Stimulated activated CD4-positive, alpha-beta T cell treated with anti-CD3 and anti-CD28 coated beads, TNF-alpha, amount 100 ng/mL, for 24 hours (primary cell): Measurements from ENCODE around the gene KCNJ1.

Experiments
- DNase-seq, 3 experiments: peaks; one replicate each; pipeline ENCODE4 v3.0.0-alpha.2; 2020; ENCODE audit warnings: low read depth in 3 of 3

The KCNJ1 gene

DNA sequence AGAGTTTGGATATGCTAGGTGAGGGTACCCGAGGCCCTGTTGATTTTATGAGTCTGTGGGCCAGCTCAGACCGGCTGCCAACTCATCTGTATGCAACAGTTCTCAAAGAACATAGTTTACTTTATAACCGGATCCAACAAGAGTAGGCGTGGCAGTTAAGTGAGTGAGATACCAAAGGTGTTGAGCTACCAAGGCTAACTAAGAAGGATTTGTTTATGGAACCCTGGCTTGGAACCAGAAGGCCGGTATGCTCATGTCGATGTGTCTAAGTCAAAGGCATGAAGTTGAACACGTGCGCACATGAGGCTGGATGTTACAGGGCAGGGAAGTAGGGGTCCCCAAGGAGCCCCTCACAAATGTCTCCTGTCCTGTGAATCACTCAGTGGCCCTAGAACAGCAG, at the start of gene KCNJ1:
TSS of gene KCNJ1 (minus strand) at position 20 of the 400 bp plus-strand sequence. CDS start 27,053 bp downstream, outside the sequence.
- DNase-seq = no peak

DNA sequence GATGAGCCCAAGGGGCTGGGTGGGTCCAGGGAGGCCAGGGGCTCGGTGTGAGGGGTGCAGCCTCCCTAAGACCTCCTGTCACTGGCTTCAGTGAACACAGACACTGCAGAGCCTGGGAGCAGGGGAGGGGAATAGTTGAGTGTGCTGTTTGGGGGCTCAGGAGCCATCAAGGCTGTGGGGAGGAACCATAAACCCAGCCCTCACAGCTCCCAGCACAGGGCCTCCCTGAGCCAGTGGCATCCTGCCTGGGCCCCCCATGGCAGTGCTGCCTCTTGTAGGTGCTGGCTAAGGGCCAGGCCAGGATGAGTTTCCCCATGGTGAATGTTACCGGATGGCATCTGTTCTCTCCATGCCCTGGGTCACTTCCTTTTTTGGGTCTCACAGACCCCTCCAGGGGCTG, 49.6 kb upstream of the KCNJ1 start:
- DNase-seq = no peak

DNA sequence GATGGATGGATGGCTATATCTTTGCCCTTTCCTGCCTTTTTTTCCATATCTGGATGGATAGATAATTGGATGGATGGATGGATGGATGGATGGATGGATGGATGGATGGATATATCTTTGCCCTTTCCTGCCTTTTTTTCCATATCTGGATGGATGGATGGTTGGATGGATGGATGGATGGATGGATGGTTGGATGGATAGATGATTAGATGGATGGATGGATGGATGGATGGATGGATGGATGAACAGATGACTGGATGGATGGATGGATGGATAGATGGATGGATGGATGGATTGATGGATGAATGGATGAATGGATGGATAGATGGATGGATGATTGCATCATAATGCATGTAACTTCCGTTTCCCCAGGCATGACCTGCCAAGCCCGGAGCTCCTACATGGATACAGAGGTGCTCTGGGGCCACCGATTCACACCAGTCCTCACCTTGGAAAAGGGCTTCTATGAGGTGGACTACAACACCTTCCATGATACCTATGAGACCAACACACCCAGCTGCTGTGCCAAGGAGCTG, 49.0 kb upstream of the KCNJ1 start:
- no peak for DNase-seq

DNA sequence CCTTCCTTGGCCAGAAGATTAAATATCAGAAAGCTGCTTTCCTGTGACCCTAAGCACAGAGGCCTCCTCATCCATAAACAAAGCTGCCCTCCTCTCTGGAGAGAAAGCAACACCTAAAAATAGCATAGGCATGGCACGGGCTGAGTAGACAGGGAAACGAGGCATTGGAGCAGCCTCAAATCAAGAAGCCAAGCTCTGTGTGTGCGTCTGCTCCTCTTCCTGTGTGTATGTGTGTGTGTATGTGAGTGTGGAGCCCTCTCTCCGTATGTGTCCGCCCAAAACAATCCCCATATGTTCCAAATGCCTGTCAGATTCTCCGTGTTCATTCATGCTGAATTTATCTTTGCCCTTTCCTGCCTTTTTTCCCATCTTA, 48.0 kb upstream of the KCNJ1 start:
- no peak for DNase-seq

DNA sequence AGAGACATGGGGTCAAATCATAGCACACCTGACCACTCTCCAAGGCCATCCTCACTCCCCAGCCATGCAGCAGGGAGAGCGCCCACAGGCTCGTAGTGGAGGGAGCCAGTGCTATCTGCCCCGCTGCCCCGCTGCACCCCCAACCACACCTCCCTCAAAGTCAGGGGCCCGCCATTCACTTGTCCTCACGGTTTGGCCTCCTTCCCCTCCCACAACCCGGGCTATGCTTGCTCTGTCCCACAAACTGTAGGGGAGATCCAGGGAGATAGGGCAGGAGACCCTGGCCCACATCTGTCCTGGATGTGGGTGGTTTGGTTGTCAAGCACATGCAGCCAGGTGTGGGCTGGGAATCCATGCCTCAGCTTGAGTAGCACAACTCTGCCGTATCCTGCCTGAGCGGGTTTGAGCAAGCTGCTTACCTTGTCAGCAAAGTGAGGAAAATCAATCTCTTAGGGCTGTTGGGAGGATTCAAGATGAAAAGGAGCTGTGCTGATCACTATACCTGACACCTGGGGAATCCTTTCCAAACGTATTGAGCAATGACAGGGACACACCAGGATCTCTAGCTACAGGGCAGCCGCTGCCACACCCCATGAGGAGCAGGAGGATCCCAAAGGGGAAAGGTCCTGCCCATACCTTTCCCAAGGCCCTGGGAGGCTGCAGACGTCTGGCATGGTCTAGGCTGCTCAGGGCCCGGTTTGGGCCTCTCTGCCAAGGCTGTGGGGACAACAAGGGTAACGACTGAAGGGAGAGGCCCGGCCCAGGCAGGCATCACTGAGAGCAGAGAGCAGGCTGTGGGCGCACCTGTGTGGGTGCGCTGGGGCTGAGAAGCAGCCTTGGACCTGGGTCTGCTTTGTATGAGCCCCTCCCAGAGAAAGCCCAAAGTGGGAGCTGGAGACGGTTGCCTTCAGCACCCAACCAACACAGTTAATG, 47.4 kb upstream of the KCNJ1 start:
- DNase-seq = no peak

DNA sequence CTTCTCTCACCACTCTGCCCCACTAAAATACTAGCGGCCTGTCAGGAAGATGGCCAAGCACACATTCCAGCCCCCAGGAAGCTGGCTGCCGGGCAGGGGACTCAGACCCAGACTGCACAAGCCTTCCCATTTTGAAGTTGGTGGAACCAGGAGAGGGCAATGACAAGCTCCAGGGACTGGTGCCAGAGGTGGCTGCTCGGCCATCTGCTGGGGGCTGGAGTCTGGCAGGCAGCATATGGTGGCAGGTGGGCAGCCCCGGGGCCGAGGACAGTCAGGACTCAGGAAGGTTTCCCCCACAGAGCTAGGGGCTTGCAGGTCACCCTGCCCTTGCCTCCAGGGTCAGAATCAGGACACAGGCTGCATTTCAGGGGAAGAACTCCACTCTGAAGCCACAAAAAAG, 46.7 kb upstream of the KCNJ1 start:
- no peak for DNase-seq

DNA sequence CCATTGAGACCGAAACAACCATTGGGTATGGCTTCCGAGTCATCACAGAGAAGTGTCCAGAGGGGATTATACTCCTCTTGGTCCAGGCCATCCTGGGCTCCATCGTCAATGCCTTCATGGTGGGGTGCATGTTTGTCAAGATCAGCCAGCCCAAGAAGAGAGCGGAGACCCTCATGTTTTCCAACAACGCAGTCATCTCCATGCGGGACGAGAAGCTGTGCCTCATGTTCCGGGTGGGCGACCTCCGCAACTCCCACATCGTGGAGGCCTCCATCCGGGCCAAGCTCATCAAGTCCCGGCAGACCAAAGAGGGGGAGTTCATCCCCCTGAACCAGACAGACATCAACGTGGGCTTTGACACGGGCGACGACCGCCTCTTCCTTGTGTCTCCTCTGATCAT, 44.6 kb upstream of the KCNJ1 start:
- no peak for DNase-seq

DNA sequence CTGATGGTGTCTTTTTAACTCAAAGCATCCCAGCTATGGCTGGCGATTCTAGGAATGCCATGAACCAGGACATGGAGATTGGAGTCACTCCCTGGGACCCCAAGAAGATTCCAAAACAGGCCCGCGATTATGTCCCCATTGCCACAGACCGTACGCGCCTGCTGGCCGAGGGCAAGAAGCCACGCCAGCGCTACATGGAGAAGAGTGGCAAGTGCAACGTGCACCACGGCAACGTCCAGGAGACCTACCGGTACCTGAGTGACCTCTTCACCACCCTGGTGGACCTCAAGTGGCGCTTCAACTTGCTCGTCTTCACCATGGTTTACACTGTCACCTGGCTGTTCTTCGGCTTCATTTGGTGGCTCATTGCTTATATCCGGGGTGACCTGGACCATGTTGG, 44.1 kb upstream of the KCNJ1 start:
- no peak for DNase-seq

DNA sequence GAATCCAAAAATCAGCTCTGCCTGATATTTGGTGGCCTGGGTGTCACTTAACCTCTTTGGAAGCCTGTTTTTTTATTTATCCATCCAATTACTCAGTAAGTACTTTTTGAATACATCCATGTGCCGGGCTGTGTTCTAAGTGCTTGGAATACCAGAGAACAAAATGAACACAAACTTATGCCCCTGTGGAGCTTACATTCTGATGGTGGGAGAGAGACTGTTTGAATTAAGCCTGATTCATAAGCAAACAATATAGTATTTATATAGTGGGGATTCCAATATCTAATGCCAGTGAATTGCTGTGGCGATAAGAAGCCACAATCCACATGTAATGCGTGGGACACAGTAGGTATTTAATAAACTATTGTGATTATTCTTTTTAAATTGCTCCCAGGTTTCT, 43.5 kb upstream of the KCNJ1 start:
- DNase-seq = no peak

DNA sequence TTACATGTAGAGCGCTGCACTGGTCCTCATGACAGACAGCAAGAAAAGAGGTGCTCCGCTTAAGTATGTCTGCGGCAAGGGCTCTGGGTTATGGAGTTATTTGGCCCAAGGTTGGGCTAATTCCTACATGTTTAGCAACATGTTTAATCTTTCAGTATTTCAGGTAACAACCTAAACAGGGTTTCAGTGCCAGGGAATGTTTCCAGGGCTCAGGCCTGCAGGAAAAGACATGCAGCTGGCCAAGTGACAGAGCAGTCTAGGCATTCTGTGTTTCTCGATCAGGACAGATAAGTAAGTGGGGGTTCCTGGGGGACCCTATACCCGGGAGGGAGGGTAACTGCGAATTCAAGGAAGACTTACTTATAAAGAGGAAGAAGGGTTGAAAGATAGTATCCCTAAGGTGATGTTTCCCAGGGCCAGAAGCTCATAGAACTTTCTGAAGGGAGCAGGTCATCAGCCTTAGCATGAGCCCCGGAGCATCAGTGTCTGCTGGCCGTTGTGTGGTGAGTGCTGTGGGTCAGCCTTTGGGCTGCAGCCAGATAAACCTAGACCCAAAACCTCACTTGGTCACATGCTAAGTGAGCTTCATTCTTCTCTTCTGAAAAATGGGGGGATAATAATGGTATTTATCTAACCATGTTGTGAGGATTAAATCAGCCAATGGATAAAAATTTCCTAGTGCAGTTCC, 42.5 kb upstream of the KCNJ1 start:
- DNase-seq = no peak

DNA sequence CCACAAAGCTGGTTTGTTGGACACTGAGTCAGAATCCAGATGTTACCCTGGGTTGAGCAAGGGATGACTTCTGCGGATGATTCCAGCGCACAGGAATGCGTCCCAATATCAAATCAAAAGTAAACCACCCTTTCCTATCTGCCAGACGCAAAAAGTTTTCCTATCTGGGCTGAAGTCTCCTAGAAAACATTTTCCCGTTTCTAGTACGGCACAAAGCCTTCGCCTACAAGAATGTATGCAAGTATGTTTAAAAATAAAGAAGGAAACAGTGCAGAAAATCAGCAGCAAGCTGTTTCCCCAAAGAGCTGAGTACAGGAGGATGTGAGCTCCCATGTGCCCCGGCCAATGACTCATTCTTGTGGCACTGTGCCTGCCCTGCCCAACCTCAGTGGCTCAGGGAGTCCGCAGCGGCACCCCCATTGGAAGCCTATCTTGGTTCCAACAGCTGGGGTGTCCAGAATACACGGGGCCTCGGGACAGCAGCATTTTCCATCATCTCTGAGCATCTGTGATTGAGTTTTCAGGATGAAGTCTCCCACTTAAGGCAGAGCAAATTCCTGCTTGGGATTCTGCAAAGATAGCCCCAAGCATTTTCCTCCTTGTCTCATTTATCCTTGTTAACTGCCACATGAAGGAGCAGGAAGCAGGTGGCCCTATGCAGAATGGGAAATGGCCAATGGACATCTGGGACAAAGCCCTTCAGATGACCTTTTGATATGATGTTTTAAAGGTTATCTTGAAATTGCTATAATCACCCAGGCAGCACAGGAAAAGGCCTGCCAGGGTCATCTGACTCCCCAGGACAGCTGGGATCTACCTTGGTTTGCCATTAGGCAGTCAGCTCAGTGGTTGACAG, 41.5 kb upstream of the KCNJ1 start:
- DNase-seq = no peak

DNA sequence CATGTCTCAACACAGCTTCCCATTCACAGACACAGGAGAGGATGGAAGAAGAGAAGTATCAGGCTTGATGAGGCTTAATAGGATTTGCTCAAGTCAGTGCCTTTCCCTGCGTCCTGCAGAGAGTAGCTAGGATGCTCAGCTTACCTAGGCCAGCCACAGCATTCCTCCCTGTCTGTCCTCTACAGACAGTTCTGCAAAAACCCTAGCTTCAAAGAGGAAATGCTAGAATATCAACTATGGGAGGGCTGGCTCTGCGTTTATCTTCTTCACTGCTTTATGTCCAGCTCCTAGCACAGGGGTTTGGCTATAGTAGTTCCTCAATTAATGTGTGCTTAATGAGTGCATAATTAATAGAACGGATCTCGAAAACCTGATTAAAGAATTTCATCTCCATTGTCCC, 40.5 kb upstream of the KCNJ1 start:
- DNase-seq = no peak

DNA sequence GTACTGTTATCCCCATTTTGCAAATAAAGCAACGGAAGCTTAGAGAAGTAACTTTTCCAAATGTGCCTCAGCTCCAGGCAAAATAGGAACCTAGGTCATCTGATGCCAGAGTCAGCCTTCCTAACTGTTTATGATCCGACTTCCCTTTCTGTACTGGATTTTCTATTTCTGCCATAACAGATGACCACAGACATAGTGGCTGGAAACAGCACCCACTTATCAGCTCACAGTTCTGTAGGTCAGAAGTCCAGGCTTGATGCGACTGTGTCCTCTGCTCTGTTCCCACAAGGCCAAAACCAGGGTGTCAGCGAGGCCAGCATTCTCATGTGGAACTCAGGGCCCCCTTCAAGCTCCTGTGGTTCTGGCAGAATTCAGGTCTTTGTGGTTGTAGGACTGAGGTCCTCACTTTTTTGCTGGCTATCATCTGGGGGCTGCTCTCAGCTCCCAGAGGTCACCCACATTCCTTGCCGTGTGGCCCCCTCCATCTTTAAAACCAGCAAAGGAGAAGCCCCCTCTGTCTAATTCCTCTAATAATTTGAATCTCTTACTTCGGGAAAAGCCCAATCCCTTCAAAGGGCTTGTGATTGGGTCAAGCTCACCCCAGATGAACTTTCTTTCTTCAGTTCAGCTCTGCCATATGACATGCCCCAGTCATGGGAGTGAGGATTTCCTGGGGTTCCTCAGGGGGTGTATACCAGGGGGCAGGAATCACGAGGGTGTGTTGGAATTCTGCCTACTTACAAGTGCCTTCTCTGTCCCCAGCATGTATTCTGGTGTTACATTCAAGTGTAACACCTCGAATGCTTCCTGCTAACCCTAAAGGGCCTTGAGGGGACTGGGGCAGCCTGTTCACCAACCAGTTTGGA, 39.3 kb upstream of the KCNJ1 start:
- no peak for DNase-seq

DNA sequence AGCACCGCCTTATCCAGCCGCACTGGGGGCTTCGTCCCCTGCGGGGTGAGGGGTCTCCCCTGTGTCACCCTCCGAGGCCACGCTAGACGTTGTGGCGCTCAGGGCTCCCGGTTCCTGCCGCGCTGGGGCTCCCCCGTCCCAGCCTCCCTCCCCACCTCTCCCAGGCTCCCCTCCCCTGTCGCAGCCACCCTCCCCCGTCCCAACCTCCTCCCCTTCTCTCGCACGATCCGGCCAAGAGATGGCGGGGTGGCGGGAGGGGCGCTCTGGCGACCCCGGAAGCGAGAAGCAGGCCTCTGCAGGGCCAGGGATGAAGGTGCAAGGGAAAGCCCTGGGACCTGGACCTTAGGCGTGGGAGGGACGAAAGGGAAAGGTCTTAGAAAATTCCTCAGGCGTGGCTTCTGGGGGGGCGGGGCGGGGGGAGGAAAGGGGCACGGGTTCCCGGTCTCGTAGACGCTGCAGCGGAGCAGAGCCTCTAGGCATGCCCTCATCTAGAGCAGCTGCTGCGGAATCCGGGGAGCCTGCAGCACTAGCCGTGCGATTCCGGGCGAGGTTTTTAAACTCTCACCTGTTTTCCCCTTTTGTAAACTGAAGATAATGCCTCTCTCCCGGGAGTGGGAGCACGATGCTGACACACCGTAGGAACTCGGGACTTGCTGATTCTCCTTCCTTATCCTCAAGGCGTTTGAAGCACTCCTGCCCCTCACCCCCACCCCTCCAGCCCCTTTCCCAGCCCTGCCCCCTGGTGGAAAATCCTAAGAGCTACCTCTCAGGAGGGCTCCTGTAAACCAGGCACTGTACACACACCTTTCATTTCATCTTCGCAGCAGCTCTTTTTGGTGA, 38.5 kb upstream of the KCNJ1 start:
- DNase-seq = peak in 1 of 3 experiments; percentile 17

DNA sequence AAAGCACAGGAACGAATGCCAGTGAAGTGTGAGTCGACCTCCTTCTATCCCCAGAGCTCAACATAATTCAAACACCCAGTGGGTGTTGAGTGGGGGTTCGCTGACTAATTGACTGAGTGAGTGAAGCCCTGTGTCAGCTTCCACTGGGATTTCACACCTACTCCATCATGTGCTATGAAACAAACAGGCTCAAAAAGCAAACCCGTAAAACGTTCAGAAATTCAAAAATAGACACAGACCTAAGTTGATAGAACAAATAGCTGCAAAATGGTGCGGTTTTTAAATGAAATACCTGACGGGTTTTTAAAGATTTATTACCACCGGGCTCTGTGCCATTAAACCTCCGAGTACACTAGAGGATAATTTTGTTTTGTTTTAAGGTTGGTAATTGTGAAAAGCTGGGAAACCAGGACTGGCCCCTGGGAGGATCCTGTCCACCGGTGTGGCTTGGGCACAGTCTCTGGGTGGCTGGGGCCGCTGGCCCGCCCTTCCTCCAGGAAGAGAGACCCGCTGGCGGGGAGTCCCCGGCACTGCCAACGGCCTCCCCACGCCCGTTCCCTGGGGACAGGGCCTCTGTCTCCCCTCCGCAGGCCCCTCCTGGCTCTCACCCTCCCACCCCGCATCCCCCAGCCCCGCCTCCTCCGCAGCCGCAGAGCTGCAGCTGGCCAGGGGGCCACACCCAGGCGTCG, 37.7 kb upstream of the KCNJ1 start:
- DNase-seq = no peak

DNA sequence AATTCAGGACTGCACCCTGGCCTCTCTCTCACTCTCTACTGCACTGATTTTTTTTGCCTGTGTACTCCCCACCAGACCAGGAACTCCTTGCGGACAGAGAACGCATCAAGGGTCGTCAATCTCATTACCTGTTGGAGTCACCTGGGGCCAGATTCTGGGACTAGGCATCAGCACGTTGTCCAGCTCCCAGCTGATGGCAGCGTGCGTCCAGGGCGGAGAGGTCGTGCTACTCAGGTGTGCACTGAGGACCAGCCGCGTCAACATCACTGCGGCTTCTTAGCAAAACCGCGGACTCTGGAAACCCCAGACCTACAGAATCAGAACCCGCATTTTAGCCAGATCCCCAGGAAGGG, 37.2 kb upstream of the KCNJ1 start:
- DNase-seq = no peak

DNA sequence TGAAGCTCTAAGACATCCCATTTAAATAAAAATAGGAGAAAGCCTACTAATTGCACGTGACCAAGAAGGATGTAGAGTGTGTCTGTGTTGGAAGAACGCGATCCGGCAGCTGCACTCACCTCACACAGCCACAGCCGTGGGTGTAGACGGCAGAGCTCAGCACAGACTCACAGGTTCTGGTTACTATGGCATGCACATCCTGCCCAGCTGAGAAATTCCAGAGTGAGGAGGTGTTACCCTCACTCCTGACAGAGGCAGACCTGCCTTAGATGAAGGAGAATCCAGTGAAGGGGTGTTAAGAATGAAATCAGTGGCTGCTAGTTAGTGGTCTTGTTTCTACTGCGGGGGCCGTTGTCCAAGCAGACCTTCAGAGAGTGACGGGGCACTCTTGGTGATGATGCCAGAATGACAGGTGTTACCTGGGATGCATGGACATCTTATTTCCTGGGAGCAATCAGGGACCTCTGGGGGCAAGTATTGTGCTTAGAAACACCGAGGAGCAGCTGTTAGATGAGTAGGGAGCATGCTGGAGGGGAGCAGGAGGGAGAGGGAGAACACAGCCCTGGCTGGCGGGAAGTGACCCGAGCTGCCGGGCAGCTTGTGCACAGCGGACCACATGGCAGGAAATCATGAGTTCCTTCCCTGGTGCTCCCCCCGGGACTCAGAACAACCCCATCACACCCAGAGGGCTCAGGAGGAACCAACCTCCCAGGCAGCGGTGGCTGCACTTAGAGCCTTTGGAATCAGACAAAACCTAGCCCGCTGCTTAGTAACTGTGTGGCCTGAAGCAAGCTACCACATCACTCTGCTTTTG, 36.4 kb upstream of the KCNJ1 start:
- DNase-seq = no peak

DNA sequence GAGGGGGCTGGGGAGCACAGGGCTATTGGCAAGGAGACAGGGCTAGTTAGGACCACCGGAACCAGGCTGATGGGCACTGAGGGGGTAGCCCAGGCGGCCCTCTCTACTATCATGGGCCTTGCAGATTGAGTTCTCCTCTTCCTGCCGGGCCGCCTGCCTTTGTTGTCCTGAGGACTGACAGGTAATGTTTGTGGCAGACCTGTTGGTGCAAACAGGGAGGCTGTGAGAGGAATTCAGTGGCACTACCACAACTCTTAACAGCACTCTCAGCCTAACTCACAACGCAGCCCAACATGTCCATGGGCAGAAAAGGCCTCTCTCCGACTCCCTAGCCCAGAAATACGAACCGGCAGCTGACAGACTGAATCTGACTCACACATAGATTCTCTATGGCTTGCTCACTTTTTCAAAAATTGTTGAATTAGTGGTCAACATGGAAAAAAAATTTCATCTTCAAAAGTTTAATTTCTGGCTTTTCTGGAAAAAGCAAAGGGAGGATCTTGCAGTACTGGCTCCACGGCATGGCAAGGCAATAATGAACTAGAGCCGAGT, 35.5 kb upstream of the KCNJ1 start:
- no peak for DNase-seq
